Liver (tissue), 9 donors: ENCODE data around the gene RHOT2. TPM values are rescaled to one million over a fixed set of nuclear protein-coding genes. Genes with fewer than 3 reads are reported as not detected.

ENCODE experiments used
- DNase-seq: peaks from one replicate; pipeline ENCODE4 v3.0.0-alpha.2; 2017; ENCODE audit warnings: low spot score
- H3K27ac ChIP-seq, 2 donors: one replicate each; pipeline ENCODE4 v1.7.0; 2013; ENCODE audit warnings: inconsistent platforms in 2 of 2, low read length in 2 of 2, control low read depth in 1 of 2, low read depth in 1 of 2, mild to moderate bottlenecking in 1 of 2
- H3K27me3 ChIP-seq, 4 donors: one replicate each; pipeline versions ENCODE4 v1.6.1 to v1.7.0; 2013; ENCODE audit warnings: low read length in 3 of 4, inconsistent platforms in 1 of 4, mild to moderate bottlenecking in 1 of 4, moderate library complexity in 1 of 4; ENCODE audit not compliant: control insufficient read depth in 4 of 4, insufficient read depth in 4 of 4
- H3K36me3 ChIP-seq, 4 donors: one replicate each; pipeline versions ENCODE4 v1.6.1 to v1.7.0; 2013; ENCODE audit warnings: low read length in 3 of 4, mild to moderate bottlenecking in 3 of 4, low read depth in 1 of 4, moderate library complexity in 1 of 4; ENCODE audit not compliant: control insufficient read depth in 4 of 4, insufficient read depth in 3 of 4
- H3K4me1 ChIP-seq, 4 donors: one replicate each; pipeline versions ENCODE4 v1.6.1 to v1.7.0; 2013; ENCODE audit warnings: low read length in 3 of 4, mild to moderate bottlenecking in 3 of 4, moderate library complexity in 1 of 4; ENCODE audit not compliant: control insufficient read depth in 4 of 4, insufficient read depth in 4 of 4
- H3K4me3 ChIP-seq, 3 donors: one replicate each; pipeline versions ENCODE4 v1.6.1 to v1.7.0; 2013; ENCODE audit warnings: low read length in 3 of 3, control low read depth in 1 of 3, low read depth in 1 of 3, mild to moderate bottlenecking in 1 of 3
- H3K9ac ChIP-seq, 2 donors: one replicate each; pipeline ENCODE4 v1.7.0; 2013; ENCODE audit warnings: low read length in 2 of 2, mild to moderate bottlenecking in 2 of 2, moderate library complexity in 2 of 2, control low read depth in 1 of 2, low read depth in 1 of 2
- H3K9me3 ChIP-seq, 4 donors: one replicate each; pipeline versions ENCODE4 v1.6.1 to v1.7.0; 2013; ENCODE audit warnings: low read length in 3 of 4; ENCODE audit not compliant: control insufficient read depth in 4 of 4
- HNF4G ChIP-seq: IDR thresholded peaks from 2 replicates; pipeline ENCODE4 v1.6.1; 2016; ENCODE audit warnings: antibody characterized with exemption
- JUND ChIP-seq, 2 donors: IDR thresholded peaks; 2 replicates each; pipeline ENCODE4 v1.6.1; 2016; ENCODE audit warnings: antibody characterized with exemption in 2 of 2
- NR2F2 ChIP-seq: IDR thresholded peaks from 2 replicates; pipeline ENCODE4 v1.6.1; 2016; ENCODE audit warnings: antibody characterized with exemption
- RXRA ChIP-seq, 2 donors: IDR thresholded peaks; 2 replicates each; pipeline ENCODE4 v1.6.1; 2017 to 2018; ENCODE audit warnings: antibody characterized with exemption in 2 of 2, mild to moderate bottlenecking in 1 of 2
- SP1 ChIP-seq: IDR thresholded peaks from 2 replicates; pipeline ENCODE4 v1.6.1; 2018; ENCODE audit warnings: antibody characterized with exemption, mild to moderate bottlenecking
- TAF1 ChIP-seq: conservative IDR thresholded peaks from 2 replicates; pipeline ENCODE4 v1.6.1; 2016; ENCODE audit warnings: antibody characterized with exemption, mild to moderate bottlenecking
- YY1 ChIP-seq: IDR thresholded peaks from 2 replicates; pipeline ENCODE4 v1.6.1; 2016; ENCODE audit warnings: antibody characterized with exemption, mild to moderate bottlenecking
- WGBS: extraction: QIAGEN DNeasy Blood & Tissue Kit; methylation state at CpG from one replicate; pipeline ENCODE4 v1.1.7; 2013; 5-methylcytosine and 5-hydroxymethylcytosine counted together
- polyA plus RNA-seq, 2 donors: library from polyadenylated mRNA; stranded (reverse) in 1 of 2; unstranded in 1 of 2; fragments of 200-250 nt in 1 of 2; fragments of >200 nt in 1 of 2; fragmentation: Nextera tagmentation in 1 of 2; extraction: Ambion mirVana in 1 of 2; gene quantifications; one replicate each; pipeline versions ENCODE4 v1.2.1 to v1.2.3, GENCODE V29; 2013 to 2015
- total RNA-seq, 2 donors: library from RNA; depleted of rRNA; stranded (reverse); fragments of >200 nt; gene quantifications; one replicate each; pipeline ENCODE4 v1.2.3, GENCODE V29; 2014
- TF ChIP-seq, protein P1 (sequence below): IDR thresholded peaks from 2 replicates; pipeline ENCODE4 v1.6.1; 2016; ENCODE audit warnings: antibody characterized with exemption
- TF ChIP-seq, protein P2 (sequence below): fragments of 150-350 bp; IDR thresholded peaks from 2 replicates; pipeline ENCODE4 v1.5.1; 2017; ENCODE audit warnings: improper control_type of control experiment, low read depth, low read length; ENCODE audit not compliant: missing input control
- TF ChIP-seq, protein P3 (sequence below): IDR thresholded peaks from 2 replicates; pipeline ENCODE4 v1.6.1; 2016; ENCODE audit warnings: antibody characterized with exemption
- donor health status: healthy.
- donor health status: healthy.
- donor health status: healthy.
- donor health status: healthy.
- donor health status: healthy.

RHOT2 gene
- total and polyA plus RNA-seq, 4 donors, result 20.8 to 37.9 (median 34.3) TPM

DNA sequence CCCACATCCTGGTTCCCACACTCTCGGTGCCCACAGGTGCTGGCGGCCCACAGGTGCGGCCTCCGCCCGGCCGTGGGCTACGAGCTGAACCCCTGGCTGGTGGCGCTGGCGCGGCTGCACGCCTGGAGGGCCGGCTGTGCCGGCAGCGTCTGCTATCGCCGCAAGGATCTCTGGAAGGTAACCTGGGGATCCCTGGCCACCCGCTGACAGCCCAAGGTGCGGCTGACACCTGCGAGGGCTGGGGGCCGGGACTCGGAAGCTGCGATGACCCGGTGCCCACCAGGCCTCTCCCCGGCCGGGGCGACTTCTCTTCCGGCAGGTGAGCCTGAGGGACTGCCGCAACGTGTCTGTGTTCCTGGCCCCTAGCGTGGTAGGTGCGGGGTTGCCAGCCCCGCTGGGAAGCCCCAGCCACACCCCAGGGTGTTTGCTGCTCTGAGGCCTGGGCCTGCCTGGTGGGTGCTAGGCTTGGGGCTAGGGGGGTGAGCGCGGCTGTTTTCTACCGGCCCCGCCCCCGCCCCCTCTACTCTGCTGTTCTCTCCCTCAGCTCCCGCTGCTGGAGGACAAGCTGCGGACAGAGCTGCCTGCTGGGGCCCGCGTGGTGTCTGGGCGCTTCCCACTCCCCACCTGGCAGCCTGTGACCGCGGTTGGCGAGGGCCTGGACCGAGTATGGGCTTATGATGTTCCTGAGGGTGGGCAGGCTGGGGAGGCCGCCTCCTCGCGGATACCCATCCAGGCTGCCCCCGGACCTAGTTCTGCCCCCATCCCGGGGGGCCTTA lies 54.0 kb downstream of the RHOT2 start:
- 90% methylated on average over 51 of the region's 51 CpGs for WGBS
- TF ChIP-seq SP1 (no peak), YY1 (no peak), NR2F2 (no peak), JUND (IDR thresholded peaks at IDR 0.05) (no peak)
- TF ChIP-seq, protein P1, sequence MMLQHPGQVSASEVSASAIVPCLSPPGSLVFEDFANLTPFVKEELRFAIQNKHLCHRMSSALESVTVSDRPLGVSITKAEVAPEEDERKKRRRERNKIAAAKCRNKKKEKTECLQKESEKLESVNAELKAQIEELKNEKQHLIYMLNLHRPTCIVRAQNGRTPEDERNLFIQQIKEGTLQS, result no peak
- TF ChIP-seq, protein P2, sequence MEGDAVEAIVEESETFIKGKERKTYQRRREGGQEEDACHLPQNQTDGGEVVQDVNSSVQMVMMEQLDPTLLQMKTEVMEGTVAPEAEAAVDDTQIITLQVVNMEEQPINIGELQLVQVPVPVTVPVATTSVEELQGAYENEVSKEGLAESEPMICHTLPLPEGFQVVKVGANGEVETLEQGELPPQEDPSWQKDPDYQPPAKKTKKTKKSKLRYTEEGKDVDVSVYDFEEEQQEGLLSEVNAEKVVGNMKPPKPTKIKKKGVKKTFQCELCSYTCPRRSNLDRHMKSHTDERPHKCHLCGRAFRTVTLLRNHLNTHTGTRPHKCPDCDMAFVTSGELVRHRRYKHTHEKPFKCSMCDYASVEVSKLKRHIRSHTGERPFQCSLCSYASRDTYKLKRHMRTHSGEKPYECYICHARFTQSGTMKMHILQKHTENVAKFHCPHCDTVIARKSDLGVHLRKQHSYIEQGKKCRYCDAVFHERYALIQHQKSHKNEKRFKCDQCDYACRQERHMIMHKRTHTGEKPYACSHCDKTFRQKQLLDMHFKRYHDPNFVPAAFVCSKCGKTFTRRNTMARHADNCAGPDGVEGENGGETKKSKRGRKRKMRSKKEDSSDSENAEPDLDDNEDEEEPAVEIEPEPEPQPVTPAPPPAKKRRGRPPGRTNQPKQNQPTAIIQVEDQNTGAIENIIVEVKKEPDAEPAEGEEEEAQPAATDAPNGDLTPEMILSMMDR, result no peak
- no peak overlapping the region for H3K27ac ChIP-seq
- no peaks in the 10 kb centered on the region for H3K27me3 ChIP-seq
- no peak for DNase-seq
- H3K9ac ChIP-seq, result no peak overlapping the region
- no peaks in the 10 kb centered on the region for H3K36me3 ChIP-seq
- no peaks in the 10 kb centered on the region for H3K9me3 ChIP-seq
- H3K4me1 ChIP-seq, result peaks cover 8 to 28% (median 20%) of the 10 kb centered on the region in 4 donors
- peak overlapping the region in 2 of 3 donors; percentile 73 to 86 for H3K4me3 ChIP-seq

DNA sequence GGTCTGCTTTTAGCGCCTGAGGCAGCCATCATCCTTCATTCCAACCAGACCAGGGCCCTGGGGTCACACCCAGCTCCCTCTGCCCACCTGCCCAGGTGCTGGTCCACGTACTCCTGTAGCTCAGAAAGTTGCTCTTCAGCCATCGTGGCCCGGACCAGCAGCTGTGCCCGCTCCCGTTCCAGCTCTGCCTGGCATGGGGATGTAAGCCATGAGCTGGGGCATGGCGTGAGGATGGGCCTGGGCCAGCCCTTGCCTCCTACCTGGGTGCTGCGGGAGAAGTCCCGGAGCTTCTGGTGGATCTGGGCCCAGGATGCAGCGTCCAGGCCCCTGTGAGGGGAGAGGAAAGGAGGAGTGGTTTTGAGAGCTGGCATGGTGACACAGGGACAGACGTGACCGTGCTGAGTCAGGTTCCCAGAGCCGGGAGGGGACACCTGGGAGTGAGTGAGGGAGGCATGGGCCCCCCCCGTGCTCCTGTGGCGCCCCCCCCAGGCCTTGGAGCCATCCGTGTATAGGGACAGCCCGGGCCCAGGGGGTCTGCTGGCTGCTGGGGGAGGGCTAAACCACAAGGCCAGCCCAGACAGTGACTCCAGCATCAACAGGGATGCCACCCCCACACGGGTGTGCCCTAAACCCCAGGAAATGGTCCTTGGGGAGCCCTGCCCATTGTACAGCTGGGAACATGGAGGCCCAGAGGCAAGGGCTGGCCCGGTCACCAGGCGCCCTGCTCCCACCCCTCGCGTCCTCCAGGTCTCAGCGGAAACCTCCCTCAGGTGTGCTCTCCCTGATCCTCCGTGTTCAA lies 55.1 kb downstream of the RHOT2 start:
- Histone ChIP-seq H3K27ac (no peak overlapping the region), H3K9me3 (no peaks in the 10 kb centered on the region), H3K4me3 (no peak overlapping the region), H3K36me3 (no peaks in the 10 kb centered on the region), H3K27me3 (peaks cover 0 to 2% (median 0%) of the 10 kb centered on the region in 4 donors), H3K4me1 (peaks cover 13 to 32% (median 26%) of the 10 kb centered on the region in 4 donors), H3K9ac (no peak overlapping the region)
- DNase-seq, result no peak
- 92% methylated on average over 24 of the region's 24 CpGs for WGBS
- TF ChIP-seq, protein P3, sequence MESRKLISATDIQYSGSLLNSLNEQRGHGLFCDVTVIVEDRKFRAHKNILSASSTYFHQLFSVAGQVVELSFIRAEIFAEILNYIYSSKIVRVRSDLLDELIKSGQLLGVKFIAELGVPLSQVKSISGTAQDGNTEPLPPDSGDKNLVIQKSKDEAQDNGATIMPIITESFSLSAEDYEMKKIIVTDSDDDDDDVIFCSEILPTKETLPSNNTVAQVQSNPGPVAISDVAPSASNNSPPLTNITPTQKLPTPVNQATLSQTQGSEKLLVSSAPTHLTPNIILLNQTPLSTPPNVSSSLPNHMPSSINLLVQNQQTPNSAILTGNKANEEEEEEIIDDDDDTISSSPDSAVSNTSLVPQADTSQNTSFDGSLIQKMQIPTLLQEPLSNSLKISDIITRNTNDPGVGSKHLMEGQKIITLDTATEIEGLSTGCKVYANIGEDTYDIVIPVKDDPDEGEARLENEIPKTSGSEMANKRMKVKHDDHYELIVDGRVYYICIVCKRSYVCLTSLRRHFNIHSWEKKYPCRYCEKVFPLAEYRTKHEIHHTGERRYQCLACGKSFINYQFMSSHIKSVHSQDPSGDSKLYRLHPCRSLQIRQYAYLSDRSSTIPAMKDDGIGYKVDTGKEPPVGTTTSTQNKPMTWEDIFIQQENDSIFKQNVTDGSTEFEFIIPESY, result no peak
- no peak for TF ChIP-seq TAF1

DNA sequence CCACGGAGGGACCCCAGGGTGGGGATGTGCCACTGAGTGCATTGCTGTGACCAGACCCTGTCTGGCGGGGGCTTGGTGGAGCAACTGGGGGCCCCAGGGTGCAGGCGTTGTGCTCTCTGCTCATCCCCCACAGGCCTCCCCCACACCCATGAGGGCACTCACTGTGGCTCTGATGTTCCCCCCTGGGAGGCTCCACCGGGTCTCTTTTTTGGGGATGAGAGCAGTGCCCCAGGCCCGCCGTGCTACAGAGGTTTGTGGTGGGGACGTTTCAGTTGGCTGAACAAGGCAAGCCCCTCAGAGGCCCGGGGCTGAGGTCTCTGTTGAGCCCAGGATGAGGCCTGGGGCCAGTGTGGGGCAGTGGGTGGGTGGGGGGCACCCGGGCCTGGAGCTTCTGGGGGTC lies 55.8 kb downstream of the RHOT2 start:
- WGBS, result 87% methylated on average over 9 of the region's 9 CpGs
- Histone ChIP-seq H3K4me1 (peaks cover 16 to 32% (median 31%) of the 10 kb centered on the region in 4 donors), H3K27me3 (peaks cover 0 to 2% (median 0%) of the 10 kb centered on the region in 4 donors), H3K9me3 (no peaks in the 10 kb centered on the region), H3K27ac (no peak overlapping the region), H3K36me3 (no peaks in the 10 kb centered on the region), H3K4me3 (no peak overlapping the region), H3K9ac (no peak overlapping the region)
- no peak for TF ChIP-seq RXRA (IDR thresholded peaks at IDR 0.05)
- no peak for TF ChIP-seq HNF4G
- DNase-seq, result no peak

Other genes starting within 250 kb of the RHOT2 start
- gene RAB11FIP3, start 242.5 kb upstream of the RHOT2 start, total RNA-seq, result 10 to 100 TPM in 1 of 2 donors, 1 to 10 TPM in 1; 8.8 to 29.4 TPM
- 10 to 100 TPM in 1 of 2 donors, 1 to 10 TPM in 1; 3.5 to 22.6 TPM for gene RAB11FIP3, start 242.5 kb upstream of the RHOT2 start, polyA plus RNA-seq
- 10 to 100 TPM; 26.2 to 37.2 TPM for gene CAPN15, start 140.4 kb upstream of the RHOT2 start, total RNA-seq
- gene CAPN15, start 140.4 kb upstream of the RHOT2 start, polyA plus RNA-seq, result 10 to 100 TPM in 1 of 2 donors, 1 to 10 TPM in 1; 5.9 to 17.0 TPM
- not detected for gene PRR35, start 107.7 kb upstream of the RHOT2 start, total RNA-seq
- gene PRR35, start 107.7 kb upstream of the RHOT2 start, polyA plus RNA-seq, result not detected
- 1 to 10 TPM in 1 of 2 donors, under 1 TPM in 1; 0.25 to 7.0 TPM for gene NHLRC4, start 101.1 kb upstream of the RHOT2 start, total RNA-seq
- under 1 TPM in 1 of 2 donors, not detected in 1; 0.17 TPM for gene NHLRC4, start 101.1 kb upstream of the RHOT2 start, polyA plus RNA-seq
- gene PIGQ, start 98.2 kb upstream of the RHOT2 start, total RNA-seq, result 100 to 1,000 TPM in 1 of 2 donors, 10 to 100 TPM in 1; 16.8 to 144 TPM
- gene PIGQ, start 98.2 kb upstream of the RHOT2 start, polyA plus RNA-seq, result 10 to 100 TPM; 18.9 to 22.4 TPM
- gene RAB40C, start 78.1 kb upstream of the RHOT2 start, total RNA-seq, result 10 to 100 TPM in 1 of 2 donors, 1 to 10 TPM in 1; 7.7 to 11.0 TPM
- 10 to 100 TPM in 1 of 2 donors, 1 to 10 TPM in 1; 6.1 to 10.7 TPM for gene RAB40C, start 78.1 kb upstream of the RHOT2 start, polyA plus RNA-seq
- gene WFIKKN1, start 37.1 kb upstream of the RHOT2 start, total RNA-seq, result 1 to 10 TPM in 1 of 2 donors, under 1 TPM in 1; 0.67 to 1.2 TPM
- gene WFIKKN1, start 37.1 kb upstream of the RHOT2 start, polyA plus RNA-seq, result under 1 TPM; 0.19 to 0.24 TPM
- gene METTL26, start 31.8 kb upstream of the RHOT2 start, total RNA-seq, result 10 to 100 TPM; 26.3 to 28.1 TPM
- gene METTL26, start 31.8 kb upstream of the RHOT2 start, polyA plus RNA-seq, result 10 to 100 TPM; 54.6 to 69.1 TPM
- 10 to 100 TPM; 16.3 to 45.5 TPM for gene MCRIP2, start 26.3 kb upstream of the RHOT2 start, total RNA-seq
- gene MCRIP2, start 26.3 kb upstream of the RHOT2 start, polyA plus RNA-seq, result 10 to 100 TPM; 77.4 to 97.3 TPM
- 10 to 100 TPM in 1 of 2 donors, 1 to 10 TPM in 1; 10.0 to 13.4 TPM for gene WDR90, start 18.8 kb upstream of the RHOT2 start, total RNA-seq
- gene WDR90, start 18.8 kb upstream of the RHOT2 start, polyA plus RNA-seq, result 1 to 10 TPM; 4.7 to 5.9 TPM
- gene RHBDL1, start 7.5 kb downstream of the RHOT2 start, total RNA-seq, result under 1 TPM; 0.67 to 0.84 TPM
- gene RHBDL1, start 7.5 kb downstream of the RHOT2 start, polyA plus RNA-seq, result under 1 TPM; 0.35 to 0.74 TPM
- 10 to 100 TPM; 32.4 to 38.2 TPM for gene STUB1, start 12.3 kb downstream of the RHOT2 start, total RNA-seq
- 10 to 100 TPM; 62.2 to 74.4 TPM for gene STUB1, start 12.3 kb downstream of the RHOT2 start, polyA plus RNA-seq
- 10 to 100 TPM; 21.2 to 35.8 TPM for gene JMJD8, start 16.2 kb downstream of the RHOT2 start, total RNA-seq
- 10 to 100 TPM; 30.9 to 52.6 TPM for gene JMJD8, start 16.2 kb downstream of the RHOT2 start, polyA plus RNA-seq
- 1 to 10 TPM; 4.4 to 6.7 TPM for gene WDR24, start 22.3 kb downstream of the RHOT2 start, total RNA-seq
- 1 to 10 TPM; 4.2 to 8.0 TPM for gene WDR24, start 22.3 kb downstream of the RHOT2 start, polyA plus RNA-seq
- under 1 TPM in 1 of 2 donors, not detected in 1; under 0.01 TPM for gene FBXL16, start 37.7 kb downstream of the RHOT2 start, total RNA-seq
- gene FBXL16, start 37.7 kb downstream of the RHOT2 start, polyA plus RNA-seq, result under 1 TPM in 1 of 2 donors, not detected in 1; 0.14 TPM
- 1 to 10 TPM; 5.9 to 8.3 TPM for gene METRN, start 47.0 kb downstream of the RHOT2 start, total RNA-seq
- 10 to 100 TPM in 1 of 2 donors, 1 to 10 TPM in 1; 4.6 to 22.9 TPM for gene METRN, start 47.0 kb downstream of the RHOT2 start, polyA plus RNA-seq
- 10 to 100 TPM; 14.0 to 17.6 TPM for gene ANTKMT, start 53.0 kb downstream of the RHOT2 start, total RNA-seq
- gene ANTKMT, start 53.0 kb downstream of the RHOT2 start, polyA plus RNA-seq, result 10 to 100 TPM; 21.8 to 29.7 TPM
- gene CCDC78, start 58.3 kb downstream of the RHOT2 start, total RNA-seq, result under 1 TPM; 0.08 to 0.28 TPM
- gene CCDC78, start 58.3 kb downstream of the RHOT2 start, polyA plus RNA-seq, result under 1 TPM in 1 of 2 donors, not detected in 1; 0.05 TPM
- 1 to 10 TPM in 1 of 2 donors, under 1 TPM in 1; 0.67 to 1.1 TPM for gene HAGHL, start 59.0 kb downstream of the RHOT2 start, total RNA-seq
- under 1 TPM; 0.25 to 0.32 TPM for gene HAGHL, start 59.0 kb downstream of the RHOT2 start, polyA plus RNA-seq
- 10 to 100 TPM; 16.9 to 24.3 TPM for gene CIAO3, start 72.9 kb downstream of the RHOT2 start, total RNA-seq
- 10 to 100 TPM; 13.2 to 16.0 TPM for gene CIAO3, start 72.9 kb downstream of the RHOT2 start, polyA plus RNA-seq
- gene MSLN, start 92.6 kb downstream of the RHOT2 start, total RNA-seq, result under 1 TPM; 0.08 to 0.65 TPM
- under 1 TPM in 1 of 2 donors, not detected in 1; 0.03 TPM for gene MSLN, start 92.6 kb downstream of the RHOT2 start, polyA plus RNA-seq
- 1 to 10 TPM; 8.2 to 9.7 TPM for gene RPUSD1, start 120.2 kb downstream of the RHOT2 start, total RNA-seq
- 10 to 100 TPM in 1 of 2 donors, 1 to 10 TPM in 1; 4.5 to 10.7 TPM for gene RPUSD1, start 120.2 kb downstream of the RHOT2 start, polyA plus RNA-seq
- 10 to 100 TPM in 1 of 2 donors, 1 to 10 TPM in 1; 5.1 to 15.6 TPM for gene CHTF18, start 120.5 kb downstream of the RHOT2 start, total RNA-seq
- 1 to 10 TPM; 1.7 to 2.6 TPM for gene CHTF18, start 120.5 kb downstream of the RHOT2 start, polyA plus RNA-seq
- not detected for gene GNG13, start 132.6 kb downstream of the RHOT2 start, total RNA-seq
- gene GNG13, start 132.6 kb downstream of the RHOT2 start, polyA plus RNA-seq, result not detected